HepG2 (cell line): ENCODE measurements around the gene VAV2. TPM values are rescaled to one million over a fixed set of nuclear protein-coding genes. Genes with fewer than 3 reads are reported as not detected.

Experiments
- ATAC-seq: fragments of 200-7000 bp; cut with Tn5 transposase; 3 replicates; pipeline ENCODE4 v1.9.1; 2020; ENCODE audit warnings: mild to moderate bottlenecking, moderate library complexity
- BruUV-seq: library from RNA; stranded (reverse); fragments of 400-500 nt; replicated peaks from 2 replicates; lab custom pipeline; 2021; lab: Mats Ljungman, UMichigan
- CTCF ChIA-PET: fragments of 300-600 bp; formaldehyde crosslinking; extraction: SDS; loops from one replicate; lab custom pipeline; 2021; ENCODE audit warnings: low total read pairs, inconsistent platforms, low intra/inter-chr PET ratio; lab: Yijun Ruan, JAX
- POLR2A ChIA-PET: fragments of 350-600 bp; sonication (Branson Sonifier 250); formaldehyde crosslinking; loops from one replicate; lab custom pipeline; 2020; ENCODE audit warnings: antibody characterized with exemption, inconsistent platforms; lab: Yijun Ruan, JAX
- DNase-seq: peaks from one replicate; pipeline ENCODE4 v3.0.0-alpha.2; 2015; ENCODE audit warnings: low spot score
- FAIRE-seq: peaks from 3 replicates; lab custom pipeline; 2011; peaks lifted over from hg19 to GRCh38; lab: Jason Lieb, UNC
- H2AFZ ChIP-seq: one replicate; pipeline ENCODE4 v1.6.1; 2011; ENCODE audit warnings: low read length, inconsistent platforms
- H3K27ac ChIP-seq: fragments of 300-600 bp; 3 replicates; pipeline ENCODE4 v1.8.0; 2011; ENCODE audit warnings: mixed run types, mild to moderate bottlenecking, mixed read lengths, low read length, inconsistent platforms; ENCODE audit not compliant: insufficient read depth; ENCODE audit errors: extremely low read length
- H3K27me3 ChIP-seq, 2 experiments: fragments of 200-600 bp in 1 of 2; 2 replicates in 1 of 2; 3 replicates in 1 of 2; pipeline versions ENCODE4 v1.6.0 to v1.8.0; 2011; ENCODE audit warnings: low read length in 2 of 2, mild to moderate bottlenecking in 2 of 2, moderate library complexity in 2 of 2, inconsistent platforms in 1 of 2; ENCODE audit not compliant: insufficient read depth in 2 of 2, control insufficient read depth in 1 of 2
- H3K36me3 ChIP-seq, 2 experiments: fragments of 200-600 bp in 1 of 2; replicated peaks in 1 of 2; 2 replicates in 1 of 2; 3 replicates in 1 of 2; pipeline versions ENCODE4 v1.5.1 to v1.8.0; 2011; ENCODE audit warnings: low read length in 2 of 2, inconsistent platforms in 1 of 2; ENCODE audit not compliant: insufficient read depth in 2 of 2, control insufficient read depth in 1 of 2
- H3K4me1 ChIP-seq: 2 replicates; pipeline ENCODE4 v1.5.1; 2012; ENCODE audit warnings: low read length, inconsistent platforms; ENCODE audit not compliant: insufficient read depth
- H3K4me2 ChIP-seq: 2 replicates; pipeline ENCODE4 v1.6.0; 2011; ENCODE audit warnings: low read depth, low read length, inconsistent platforms
- H3K4me3 ChIP-seq, 3 experiments: fragments of 200-600 bp in 1 of 3; sonication (generic), shearing (Covaris generic) in 1 of 3; replicated peaks in 1 of 3; 2 replicates each; pipeline ENCODE4 v1.5.1; 2011 to 2016; ENCODE audit warnings: low read length in 3 of 3, inconsistent platforms in 2 of 3, low read depth in 2 of 3, mild to moderate bottlenecking in 2 of 3, control low read depth in 1 of 3, mixed read lengths in 1 of 3; ENCODE audit not compliant: insufficient read depth in 1 of 3
- H3K79me2 ChIP-seq: one replicate; pipeline ENCODE4 v1.6.1; 2011; ENCODE audit warnings: low read length, inconsistent platforms; ENCODE audit not compliant: insufficient read depth
- H3K9ac ChIP-seq: 2 replicates; pipeline ENCODE4 v1.6.0; 2011; ENCODE audit warnings: mild to moderate bottlenecking, low read depth, low read length, inconsistent platforms; ENCODE audit not compliant: insufficient read depth
- H3K9me3 ChIP-seq: 2 replicates; pipeline ENCODE4 v1.5.1; 2012; ENCODE audit warnings: mild to moderate bottlenecking, low read length
- H4K20me1 ChIP-seq: 2 replicates; pipeline ENCODE4 v1.6.0; 2011; ENCODE audit warnings: inconsistent platforms, mild to moderate bottlenecking, low read length, moderate library complexity; ENCODE audit not compliant: insufficient read depth
- ATF2 ChIP-seq: sonication (generic); formaldehyde crosslinking; IDR thresholded peaks from 2 replicates; pipeline ENCODE4 v1.4.0; 2020; ENCODE audit warnings: missing genetic modification reagents
- HMGXB4 ChIP-seq, 2 experiments: sonication (generic) in 1 of 2; formaldehyde crosslinking in 1 of 2; IDR thresholded peaks; 2 replicates each; pipeline versions ENCODE4 v1.4.0 to v1.6.1; 2018 to 2020; ENCODE audit warnings: missing genetic modification reagents in 2 of 2, borderline replicate concordance in 1 of 2, low read depth in 1 of 2, mild to moderate bottlenecking in 1 of 2, missing biosample characterization in 1 of 2
- PAXIP1 ChIP-seq: sonication (generic); formaldehyde crosslinking; conservative IDR thresholded peaks from 2 replicates; pipeline ENCODE4 v1.4.0; 2020; ENCODE audit warnings: mild to moderate bottlenecking, missing genetic modification reagents, moderate library complexity
- RBM22 ChIP-seq: fragments of 200-400 bp; formaldehyde crosslinking; optimal IDR thresholded peaks from 2 replicates; pipeline ENCODE3; 2017; ENCODE audit warnings: mild to moderate bottlenecking, low read length, moderate library complexity
- ZNF446 ChIP-seq: sonication (generic); formaldehyde crosslinking; IDR thresholded peaks from 2 replicates; pipeline ENCODE4 v1.5.0; 2020; ENCODE audit warnings: mild to moderate bottlenecking, missing genetic modification reagents
- ZNF850 ChIP-seq: sonication (generic); formaldehyde crosslinking; conservative IDR thresholded peaks from 2 replicates; pipeline ENCODE4 v1.9.0; 2021; ENCODE audit warnings: mild to moderate bottlenecking, missing genetic modification reagents
- WGBS: methylation state at CpG from one replicate; pipeline ENCODE4 v1.1.6; 2017; ENCODE audit warnings: low lambda C conversion rate; 5-methylcytosine and 5-hydroxymethylcytosine counted together
- in situ Hi-C: cut with HindIII; loops from 2 replicates; pipeline ENCODE4 v1.10.0; 2017; ENCODE audit warnings: low pct_unique_long_range_greater_than_20kb; ENCODE audit not compliant: extremely low pct_ligation_motif_present
- intact Hi-C: fragments of 100-400 bp; cut with micrococcal nuclease; formaldehyde crosslinking; loops from one replicate; pipeline ENCODE4 v1.10.0; 2022; ENCODE audit not compliant: unreplicated experiment
- polyA plus RNA-seq, 8 experiments: library from polyadenylated mRNA; depleted of rRNA in 3 of 8; stranded (reverse) in 7 of 8; unstranded in 1 of 8; fragments of >200 nt; fragmentation: Illumina TruSeq in 4 of 8; extraction: Trizol in 4 of 8; gene quantifications; 2 replicates each; pipeline versions ENCODE4 v1.2.1 to v1.2.3, GENCODE V29; 2011 to 2016; ENCODE audit warnings: low read depth in 4 of 8, missing spikeins in 1 of 8, mixed read lengths in 1 of 8; ENCODE audit not compliant: insufficient read depth in 1 of 8
- total RNA-seq, 5 experiments: library from RNA; depleted of rRNA; stranded (reverse); fragments of >200 nt; fragmentation: Illumina TruSeq; extraction: Trizol; gene quantifications; 2 replicates each; pipeline ENCODE4 v1.2.3, GENCODE V29; 2016; ENCODE audit warnings: low read depth in 1 of 5

VAV2 gene
- total and polyA plus RNA-seq, 2 of the 13 experiments (the other 11 are each of a cell fraction or from before 2014, with no cell fraction given): 22.5 to 22.9 TPM

- BruUV-seq: no TSS peak
- Histone ChIP-seq H4K20me1 (peaks cover 3% of the 10 kb centered on the region; the same call in 1 of the 2 replicates), H2AFZ (no peak overlapping the region), H3K4me2 (no peak overlapping the region), H3K36me3 (peaks cover 13 to 64% of the 10 kb centered on the region in 2 experiments), H3K79me2 (no peaks in the 10 kb centered on the region), H3K27ac (no peak overlapping the region), H3K9me3 (no peaks in the 10 kb centered on the region), H3K9ac (no peak overlapping the region), H3K4me3 (no peak overlapping the region), H3K27me3 (no peaks in the 10 kb centered on the region), H3K4me1 (peaks cover 26% of the 10 kb centered on the region)
- ATAC-seq (no peak), FAIRE-seq (no peak), DNase-seq (no peak)
- TF ChIP-seq RBM22: peak; percentile 74
- TF ChIP-seq PAXIP1 (CRISPR knock-in tag): no peak
- no peak for TF ChIP-seq ATF2 (CRISPR knock-in tag)
- no peak for TF ChIP-seq ZNF850
- TF ChIP-seq ZNF446 (CRISPR knock-in tag): no peak
- no peak for TF ChIP-seq HMGXB4 (CRISPR knock-in tag; IDR thresholded peaks at IDR 0.05; ENCODE audit: borderline replicate concordance in 1 of 2, low read depth in 1 of 2)
- ChIA-PET POLR2A (no interaction called here), CTCF (no interaction called here)
- WGBS: 96% methylated on average over 9 of the region's 11 CpGs
- in situ Hi-C loops (no loop called here), intact Hi-C loops (no loop called here)
Observed at GRCh38 chr9:133799106-133799505, 193.0 kb downstream of the VAV2 start.
